H9 (cell line): ENCODE data around the gene DNAJC18. TPM values are rescaled to one million over a fixed set of nuclear protein-coding genes. Genes with fewer than 3 reads are reported as not detected.

Source experiments
- DNase-seq: peaks from one replicate; pipeline ENCODE4 v3.0.0-alpha.2; 2017
- H2AFZ ChIP-seq: one replicate; pipeline ENCODE4 v1.6.1; 2013; ENCODE audit warnings: mild to moderate bottlenecking, low read length, control low read depth, moderate library complexity
- H2AK5ac ChIP-seq: 2 replicates; pipeline ENCODE4 v1.6.1; 2013; ENCODE audit warnings: low read length, control low read depth, mixed read lengths; ENCODE audit not compliant: insufficient read length
- H2BK120ac ChIP-seq: one replicate; pipeline ENCODE4 v1.6.1; 2013; ENCODE audit warnings: low read depth, mild to moderate bottlenecking, low read length, control low read depth, inconsistent platforms; ENCODE audit not compliant: poor library complexity, severe bottlenecking
- H2BK12ac ChIP-seq: 2 replicates; pipeline ENCODE4 v1.6.1; 2013; ENCODE audit warnings: low read length, control low read depth, mixed read lengths, low read depth; ENCODE audit not compliant: insufficient read length
- H2BK15ac ChIP-seq: 2 replicates; pipeline ENCODE4 v1.6.1; 2013; ENCODE audit warnings: low read depth, low read length, control low read depth
- H2BK20ac ChIP-seq: one replicate; pipeline ENCODE4 v1.6.1; 2013; ENCODE audit warnings: low read depth, mild to moderate bottlenecking, low read length, control low read depth, inconsistent platforms; ENCODE audit not compliant: poor library complexity, severe bottlenecking
- H2BK5ac ChIP-seq: 2 replicates; pipeline ENCODE4 v1.6.1; 2013; ENCODE audit warnings: low read length, control low read depth, mixed read lengths; ENCODE audit not compliant: insufficient read length
- H3K14ac ChIP-seq: 2 replicates; pipeline ENCODE4 v1.6.1; 2013; ENCODE audit warnings: low read length, control low read depth; ENCODE audit not compliant: insufficient read depth
- H3K18ac ChIP-seq: 2 replicates; pipeline ENCODE4 v1.6.1; 2013; ENCODE audit warnings: low read depth, mild to moderate bottlenecking, mixed read lengths, low read length, control low read depth; ENCODE audit not compliant: insufficient read length
- H3K23ac ChIP-seq: 2 replicates; pipeline ENCODE4 v1.6.1; 2013; ENCODE audit warnings: low read length, control low read depth, mixed read lengths, low read depth; ENCODE audit not compliant: insufficient read length
- H3K23me2 ChIP-seq: 2 replicates; pipeline ENCODE4 v1.6.1; 2013; ENCODE audit warnings: low read depth, mild to moderate bottlenecking, mixed read lengths, low read length, control low read depth; ENCODE audit not compliant: insufficient read length, poor library complexity, severe bottlenecking
- H3K27ac ChIP-seq: 2 replicates; pipeline ENCODE4 v1.5.1; 2013; ENCODE audit warnings: low read length, control low read depth, mixed read lengths, low read depth; ENCODE audit not compliant: insufficient read length
- H3K27me3 ChIP-seq: 2 replicates; pipeline ENCODE4 v1.6.1; 2013; ENCODE audit warnings: low read length, control low read depth, inconsistent platforms; ENCODE audit not compliant: insufficient read depth
- H3K4ac ChIP-seq: 2 replicates; pipeline ENCODE4 v1.6.1; 2013; ENCODE audit warnings: low read depth, mild to moderate bottlenecking, control low read depth, inconsistent platforms, low read length, moderate library complexity
- H3K4me1 ChIP-seq: 2 replicates; pipeline ENCODE4 v1.6.1; 2013; ENCODE audit warnings: low read length, control low read depth, inconsistent platforms; ENCODE audit not compliant: insufficient read depth
- H3K4me2 ChIP-seq: 2 replicates; pipeline ENCODE4 v1.6.1; 2013; ENCODE audit warnings: low read length, control low read depth, mixed read lengths; ENCODE audit not compliant: insufficient read length, insufficient read depth
- H3K56ac ChIP-seq: 2 replicates; pipeline ENCODE4 v1.6.1; 2013; ENCODE audit warnings: low read depth, mild to moderate bottlenecking, mixed read lengths, low read length, control low read depth; ENCODE audit not compliant: insufficient read length
- H3K79me1 ChIP-seq: 2 replicates; pipeline ENCODE4 v1.6.1; 2013; ENCODE audit warnings: low read depth, mild to moderate bottlenecking, moderate library complexity, low read length, control low read depth, inconsistent platforms; ENCODE audit not compliant: insufficient read depth, poor library complexity, severe bottlenecking
- H3K79me2 ChIP-seq: 2 replicates; pipeline ENCODE4 v1.6.1; 2013; ENCODE audit warnings: low read length, control low read depth, inconsistent platforms; ENCODE audit not compliant: insufficient read depth
- H3K9ac ChIP-seq: 2 replicates; pipeline ENCODE4 v1.6.1; 2013; ENCODE audit warnings: low read length, control low read depth, mixed read lengths; ENCODE audit not compliant: insufficient read length; ENCODE audit errors: extremely low read depth
- H3K9me3 ChIP-seq: one replicate; pipeline ENCODE4 v1.6.1; 2013; ENCODE audit warnings: low read depth, low read length, inconsistent platforms; ENCODE audit not compliant: control insufficient read depth
- H3T11ph ChIP-seq: one replicate; pipeline ENCODE4 v1.6.1; 2013; ENCODE audit warnings: mild to moderate bottlenecking, low read length, control low read depth, inconsistent platforms
- H4K20me1 ChIP-seq: one replicate; pipeline ENCODE4 v1.6.1; 2013; ENCODE audit not compliant: control insufficient read depth, insufficient read length, insufficient read depth
- H4K5ac ChIP-seq: 2 replicates; pipeline ENCODE4 v1.6.1; 2013; ENCODE audit warnings: low read depth, mild to moderate bottlenecking, mixed read lengths, low read length, control low read depth; ENCODE audit not compliant: insufficient read length
- H4K8ac ChIP-seq: replicated peaks from 2 replicates; pipeline ENCODE4 v1.6.1; 2013; ENCODE audit warnings: low read length, control low read depth, mixed read lengths, low read depth; ENCODE audit not compliant: insufficient read length
- H4K91ac ChIP-seq: 2 replicates; pipeline ENCODE4 v1.6.1; 2013; ENCODE audit warnings: low read depth, mild to moderate bottlenecking, moderate library complexity, mixed read lengths, low read length, control low read depth; ENCODE audit not compliant: insufficient read length
- H3K27ac Mint-ChIP-seq, 3 experiments: 2 replicates in 2 of 3; 3 replicates in 1 of 3; pipeline ENCODE4 v1.8.0; 2020 to 2021; ENCODE audit warnings: mixed read lengths in 3 of 3, mild to moderate bottlenecking in 1 of 3, moderate library complexity in 1 of 3
- H3K27me3 Mint-ChIP-seq: 2 replicates; pipeline ENCODE4 v1.8.0; 2021; ENCODE audit warnings: low read depth, mild to moderate bottlenecking, moderate library complexity, mixed read lengths
- H3K36me3 Mint-ChIP-seq, 3 experiments: 2 replicates in 2 of 3; 3 replicates in 1 of 3; pipeline ENCODE4 v1.8.0; 2020 to 2021; ENCODE audit warnings: low read depth in 3 of 3, mixed read lengths in 3 of 3; ENCODE audit not compliant: insufficient read depth in 1 of 3
- H3K4me1 Mint-ChIP-seq, 2 experiments: 2 replicates each; pipeline ENCODE4 v1.8.0; 2020; ENCODE audit warnings: mixed read lengths in 2 of 2
- H3K4me3 Mint-ChIP-seq, 2 experiments: 2 replicates in 1 of 2; 3 replicates in 1 of 2; pipeline ENCODE4 v1.8.0; 2020 to 2021; ENCODE audit warnings: mild to moderate bottlenecking in 2 of 2, mixed read lengths in 2 of 2, moderate library complexity in 1 of 2
- H3K9me3 Mint-ChIP-seq, 2 experiments: 2 replicates in 1 of 2; 3 replicates in 1 of 2; pipeline ENCODE4 v1.8.0; 2020; ENCODE audit warnings: mild to moderate bottlenecking in 2 of 2, mixed read lengths in 2 of 2, moderate library complexity in 1 of 2
- WGBS: extraction: QIAGEN DNeasy Blood & Tissue Kit; methylation state at CpG from one replicate; pipeline ENCODE4 v1.1.7; 2013; ENCODE audit warnings: missing lambda C conversion rate, low lambda C conversion rate, mixed read lengths; ENCODE audit not compliant: insufficient read length; ENCODE audit errors: extremely low coverage; 5-methylcytosine and 5-hydroxymethylcytosine counted together
- total RNA-seq: library from RNA; stranded (reverse); gene quantifications from 2 replicates; pipeline ENCODE4 v1.2.1, GENCODE V29; 2021
- TF ChIP-seq, protein P1 (sequence below): fragments of 200-600 bp; sonication (generic); conservative IDR thresholded peaks from 3 replicates; pipeline ENCODE4 v1.8.0; 2021; ENCODE audit warnings: antibody characterized with exemption, mild to moderate bottlenecking

DNAJC18 gene
- total RNA-seq, 1 experiment from 2014 or later = 26.5 TPM

- no peak overlapping the region for H2BK12ac ChIP-seq
- Mint-ChIP-seq H3K27me3 (no peaks in the 10 kb centered on the region), H3K4me3 (no peak overlapping the region), H3K36me3 (peaks cover 0 to 2% (median 0%) of the 10 kb centered on the region in 3 experiments; a peak in 2 of 7 replicates), H3K4me1 (peaks cover 16 to 27% of the 10 kb centered on the region in 2 experiments; a peak in 3 of 4 replicates), H3K27ac (peak overlapping the region; percentile 4 to 76 (median 5); a peak in 3 of 7 replicates), H3K9me3 (no peaks in the 10 kb centered on the region)
- H4K91ac ChIP-seq = no peak overlapping the region
- H2BK120ac ChIP-seq = no peak overlapping the region
- no peak overlapping the region for H2AFZ ChIP-seq
- WGBS = no CpG with 5 or more reads among the region's 13 CpGs
- no peak overlapping the region for H2BK5ac ChIP-seq
- H3K27me3 ChIP-seq = no peaks in the 10 kb centered on the region
- no peak overlapping the region for H2BK15ac ChIP-seq
- no peaks in the 10 kb centered on the region for H4K20me1 ChIP-seq
- H3K9me3 ChIP-seq = no peaks in the 10 kb centered on the region
- no peak overlapping the region for H3K18ac ChIP-seq
- H3T11ph ChIP-seq = no peak overlapping the region
- no peaks in the 10 kb centered on the region for H3K4me1 ChIP-seq
- no peak overlapping the region for H2BK20ac ChIP-seq
- H3K56ac ChIP-seq = no peak overlapping the region
- H3K4ac ChIP-seq = no peak overlapping the region
- TF ChIP-seq, protein P1, sequence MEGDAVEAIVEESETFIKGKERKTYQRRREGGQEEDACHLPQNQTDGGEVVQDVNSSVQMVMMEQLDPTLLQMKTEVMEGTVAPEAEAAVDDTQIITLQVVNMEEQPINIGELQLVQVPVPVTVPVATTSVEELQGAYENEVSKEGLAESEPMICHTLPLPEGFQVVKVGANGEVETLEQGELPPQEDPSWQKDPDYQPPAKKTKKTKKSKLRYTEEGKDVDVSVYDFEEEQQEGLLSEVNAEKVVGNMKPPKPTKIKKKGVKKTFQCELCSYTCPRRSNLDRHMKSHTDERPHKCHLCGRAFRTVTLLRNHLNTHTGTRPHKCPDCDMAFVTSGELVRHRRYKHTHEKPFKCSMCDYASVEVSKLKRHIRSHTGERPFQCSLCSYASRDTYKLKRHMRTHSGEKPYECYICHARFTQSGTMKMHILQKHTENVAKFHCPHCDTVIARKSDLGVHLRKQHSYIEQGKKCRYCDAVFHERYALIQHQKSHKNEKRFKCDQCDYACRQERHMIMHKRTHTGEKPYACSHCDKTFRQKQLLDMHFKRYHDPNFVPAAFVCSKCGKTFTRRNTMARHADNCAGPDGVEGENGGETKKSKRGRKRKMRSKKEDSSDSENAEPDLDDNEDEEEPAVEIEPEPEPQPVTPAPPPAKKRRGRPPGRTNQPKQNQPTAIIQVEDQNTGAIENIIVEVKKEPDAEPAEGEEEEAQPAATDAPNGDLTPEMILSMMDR = no peak
- H3K23me2 ChIP-seq = no peaks in the 10 kb centered on the region
- H2AK5ac ChIP-seq = no peak overlapping the region
- H3K9ac ChIP-seq = no peak overlapping the region
- H4K8ac ChIP-seq = no peak overlapping the region
- H3K79me1 ChIP-seq = no peaks in the 10 kb centered on the region
- DNase-seq = no peak
- no peaks in the 10 kb centered on the region for H3K79me2 ChIP-seq
- no peak overlapping the region for H3K23ac ChIP-seq
- no peak overlapping the region for H3K27ac ChIP-seq
- H3K4me2 ChIP-seq = no peak overlapping the region
- no peak overlapping the region for H3K14ac ChIP-seq
- H4K5ac ChIP-seq = no peak overlapping the region
Measured at GRCh38 chr5:139378941-139379361, 60.4 kb downstream of the DNAJC18 start.
